Central memory CD4-positive, alpha-beta T cell (primary cell): ENCODE results near the gene DOCK4.
"Not testable (repeated sequence)": the region's sequence is repeated elsewhere in the genome, so short reads cannot be mapped to it uniquely, and the experiment has no call there.

Source experiments
- DNase-seq: peaks from one replicate; pipeline ENCODE4 v3.0.0; 2022
- total RNA-seq, 3 experiments: gene quantifications; one replicate each; lab custom pipeline; 2026; lab: John Stamatoyannopoulos, UW

The DOCK4 gene, protein sequence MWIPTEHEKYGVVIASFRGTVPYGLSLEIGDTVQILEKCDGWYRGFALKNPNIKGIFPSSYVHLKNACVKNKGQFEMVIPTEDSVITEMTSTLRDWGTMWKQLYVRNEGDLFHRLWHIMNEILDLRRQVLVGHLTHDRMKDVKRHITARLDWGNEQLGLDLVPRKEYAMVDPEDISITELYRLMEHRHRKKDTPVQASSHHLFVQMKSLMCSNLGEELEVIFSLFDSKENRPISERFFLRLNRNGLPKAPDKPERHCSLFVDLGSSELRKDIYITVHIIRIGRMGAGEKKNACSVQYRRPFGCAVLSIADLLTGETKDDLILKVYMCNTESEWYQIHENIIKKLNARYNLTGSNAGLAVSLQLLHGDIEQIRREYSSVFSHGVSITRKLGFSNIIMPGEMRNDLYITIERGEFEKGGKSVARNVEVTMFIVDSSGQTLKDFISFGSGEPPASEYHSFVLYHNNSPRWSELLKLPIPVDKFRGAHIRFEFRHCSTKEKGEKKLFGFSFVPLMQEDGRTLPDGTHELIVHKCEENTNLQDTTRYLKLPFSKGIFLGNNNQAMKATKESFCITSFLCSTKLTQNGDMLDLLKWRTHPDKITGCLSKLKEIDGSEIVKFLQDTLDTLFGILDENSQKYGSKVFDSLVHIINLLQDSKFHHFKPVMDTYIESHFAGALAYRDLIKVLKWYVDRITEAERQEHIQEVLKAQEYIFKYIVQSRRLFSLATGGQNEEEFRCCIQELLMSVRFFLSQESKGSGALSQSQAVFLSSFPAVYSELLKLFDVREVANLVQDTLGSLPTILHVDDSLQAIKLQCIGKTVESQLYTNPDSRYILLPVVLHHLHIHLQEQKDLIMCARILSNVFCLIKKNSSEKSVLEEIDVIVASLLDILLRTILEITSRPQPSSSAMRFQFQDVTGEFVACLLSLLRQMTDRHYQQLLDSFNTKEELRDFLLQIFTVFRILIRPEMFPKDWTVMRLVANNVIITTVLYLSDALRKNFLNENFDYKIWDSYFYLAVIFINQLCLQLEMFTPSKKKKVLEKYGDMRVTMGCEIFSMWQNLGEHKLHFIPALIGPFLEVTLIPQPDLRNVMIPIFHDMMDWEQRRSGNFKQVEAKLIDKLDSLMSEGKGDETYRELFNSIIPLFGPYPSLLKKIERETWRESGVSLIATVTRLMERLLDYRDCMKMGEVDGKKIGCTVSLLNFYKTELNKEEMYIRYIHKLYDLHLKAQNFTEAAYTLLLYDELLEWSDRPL (N-terminal part only)
- 0.58 to 2.4 (median 0.92) reads per million in 3 experiments for total RNA-seq

- peak; percentile 99 for DNase-seq
Measured at GRCh38 chr7:112206238-112206990, at the start of gene DOCK4, which contains the start of gene ZNF277. Gene DOCK4, minus strand, starts transcription at chr7:112206399. Its CDS starts 261 bp downstream, at chr7:112206138. Gene ZNF277, plus strand, starts transcription at chr7:112206695. Its CDS starts 22 bp downstream, at chr7:112206717.

- no peak for DNase-seq
Measured at GRCh38 chr7:112255388-112255720, 49.2 kb upstream of the DOCK4 start.

- DNase-seq, result no peak
Measured at GRCh38 chr7:112254709-112255387, 48.6 kb upstream of the DOCK4 start.

- no peak for DNase-seq
Measured at GRCh38 chr7:112254156-112254555, 48.0 kb upstream of the DOCK4 start.

GRCh38 chr7:112252691-112253090, 46.5 kb upstream of the DOCK4 start:
- no peak for DNase-seq

DNA sequence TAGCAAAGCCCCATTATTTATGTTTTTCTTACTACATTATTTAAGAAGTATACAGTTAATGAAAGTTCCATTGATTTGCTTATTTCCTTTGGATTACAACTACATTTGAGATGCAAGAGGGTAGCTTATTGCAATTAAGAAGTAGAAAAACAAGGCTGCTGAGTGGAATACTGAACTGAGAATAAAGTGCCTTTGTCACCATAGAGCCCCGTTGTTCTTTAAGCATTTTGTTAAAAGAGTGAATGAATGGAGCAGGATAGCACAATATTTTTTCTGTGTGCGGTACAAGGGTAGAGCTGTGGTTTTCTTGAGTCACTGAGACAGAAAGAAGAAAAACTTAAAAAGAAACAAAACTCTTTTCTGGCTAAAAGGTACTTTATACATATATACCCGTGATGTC, 45.9 kb upstream of the DOCK4 start:
- DNase-seq, result no peak

- DNase-seq, result not testable (repeated sequence)
Measured at GRCh38 chr7:112249967-112250366, 43.8 kb upstream of the DOCK4 start.

DNA sequence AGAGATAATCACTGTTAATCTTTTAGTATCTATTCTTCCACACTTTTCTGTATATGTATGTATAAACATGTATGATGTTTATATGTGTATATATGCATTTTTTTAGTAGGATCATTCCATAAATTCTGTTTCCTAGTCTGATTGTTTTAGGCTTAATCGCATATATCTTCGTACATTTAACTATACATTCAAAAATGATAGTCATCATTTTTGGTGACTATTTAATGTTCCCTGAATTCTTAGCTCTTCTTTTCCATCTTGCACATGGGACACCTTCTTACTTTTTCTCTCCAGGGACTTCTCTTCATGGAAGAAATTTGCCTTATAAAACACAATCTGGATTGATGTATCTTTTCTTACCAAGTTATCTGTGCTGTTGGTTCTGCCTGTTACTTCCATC, 42.4 kb upstream of the DOCK4 start:
- DNase-seq, result no peak

- DNase-seq, result no peak
Measured at GRCh38 chr7:112238852-112239610, 32.8 kb upstream of the DOCK4 start.

DNA sequence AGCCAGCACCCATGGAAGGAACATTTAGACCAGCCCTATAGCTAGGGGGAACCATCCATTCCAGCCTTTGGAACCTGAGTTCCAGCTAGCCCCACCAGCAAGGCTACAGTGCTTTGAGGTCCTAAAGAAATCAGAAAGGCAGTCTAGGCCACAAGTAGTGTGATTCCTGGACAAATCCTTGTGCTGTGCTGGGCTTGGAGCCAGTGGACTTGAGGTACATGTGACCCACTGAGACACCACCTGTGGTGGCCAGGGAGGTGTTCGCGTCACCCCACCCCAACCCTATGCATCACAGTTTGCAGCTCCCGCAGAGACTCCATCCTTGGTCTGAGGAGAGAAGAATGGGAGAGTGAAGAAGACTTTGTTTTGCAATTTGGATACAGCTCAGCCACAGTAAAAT, 32.1 kb upstream of the DOCK4 start:
- no peak for DNase-seq

DNA sequence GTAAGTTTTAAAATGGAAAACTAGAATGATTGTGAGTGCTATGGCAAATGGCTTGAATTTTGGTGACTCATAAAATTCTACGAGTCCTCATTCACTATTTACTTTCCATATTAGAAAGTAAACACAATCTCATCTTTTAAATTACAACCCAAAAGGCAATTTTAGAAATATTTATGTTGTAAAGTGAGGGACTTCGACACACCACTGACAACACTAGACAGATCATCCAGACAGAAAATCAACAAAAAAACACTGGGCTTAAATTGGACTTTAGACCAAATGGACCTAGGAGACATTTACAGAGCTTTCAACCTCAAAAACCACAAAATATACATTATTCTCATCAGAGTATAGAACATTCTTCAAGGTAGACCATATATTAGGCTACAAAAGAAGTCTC, 30.4 kb upstream of the DOCK4 start:
- no peak for DNase-seq

- DNase-seq, result no peak
Measured at GRCh38 chr7:112234147-112234546, 27.9 kb upstream of the DOCK4 start.

- no peak for DNase-seq
Measured at GRCh38 chr7:112233048-112233697, 27.0 kb upstream of the DOCK4 start.

- DNase-seq, result no peak
Measured at GRCh38 chr7:112232212-112232978, 26.2 kb upstream of the DOCK4 start.

DNA sequence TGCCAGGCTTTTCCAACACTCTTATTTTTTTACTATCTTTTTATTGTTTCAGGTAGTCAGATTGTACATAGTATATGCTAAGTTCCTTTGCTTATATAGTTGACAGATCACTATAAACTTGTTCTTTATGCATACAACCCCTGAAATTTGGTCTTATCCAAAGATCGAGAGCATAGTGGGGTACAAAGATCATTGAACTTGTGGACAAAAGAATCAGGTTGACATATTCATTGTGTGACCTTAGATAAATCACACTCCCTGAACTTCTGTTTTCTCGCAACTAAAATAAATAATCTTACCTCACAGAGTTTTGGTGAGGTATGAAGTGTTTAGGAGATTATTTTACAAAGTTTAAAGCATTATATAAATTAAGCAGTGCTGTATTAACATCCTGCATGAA, 22.4 kb upstream of the DOCK4 start:
- no peak for DNase-seq

GRCh38 chr7:112226701-112227276, 20.6 kb upstream of the DOCK4 start:
- no peak for DNase-seq

- no peak for DNase-seq
Measured at GRCh38 chr7:112225006-112225405, 18.8 kb upstream of the DOCK4 start.

DNA sequence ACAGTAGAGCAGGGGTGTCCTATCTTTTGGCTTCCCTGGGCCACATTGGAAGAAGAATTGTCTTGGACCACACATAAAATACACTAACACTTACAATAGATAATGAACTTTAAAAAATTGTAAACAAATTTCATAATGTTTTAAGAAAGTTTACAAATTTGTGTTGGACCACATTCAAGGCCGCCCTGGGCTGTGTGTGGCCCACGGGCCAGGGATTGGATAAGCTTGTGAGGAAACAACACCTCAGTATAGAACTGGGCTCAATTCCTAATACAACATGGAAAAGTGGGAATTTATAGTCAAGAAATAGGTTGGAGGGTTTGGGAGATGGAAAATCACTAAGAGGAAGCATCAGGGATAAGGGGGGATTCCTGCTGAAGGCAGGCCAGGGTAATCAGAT, 18.0 kb upstream of the DOCK4 start:
- no peak for DNase-seq

GRCh38 chr7:112223310-112223709, 17.1 kb upstream of the DOCK4 start:
- no peak for DNase-seq
